ENCODE measurements around the gene SLC22A1. TPM values are rescaled to one million over a fixed set of nuclear protein-coding genes. Genes with fewer than 3 reads are reported as not detected.

Gene SLC22A1
- total RNA-seq, 1 donor from 2014 or later, result 2.2 TPM

GRCh38 chr6:160115421-160115820, 6.2 kb upstream of the SLC22A1 start:
- Mint-ChIP-seq H3K27ac (ENCODE audit: unreplicated experiment) (no peak overlapping the region), H3K36me3 (ENCODE audit: unreplicated experiment) (peaks cover 11% of the 10 kb centered on the region), H3K4me1 (ENCODE audit: low read depth, unreplicated experiment) (no peaks in the 10 kb centered on the region), H3K27me3 (ENCODE audit: unreplicated experiment) (peaks cover 8% of the 10 kb centered on the region), H3K9me3 (ENCODE audit: unreplicated experiment) (peaks cover 2% of the 10 kb centered on the region), H3K4me3 (ENCODE audit: unreplicated experiment) (no peak overlapping the region)
- no peak for TF ChIP-seq CTCF (IDR thresholded peaks at IDR 0.05; ENCODE audit: partially characterized antibody, unreplicated experiment)
- DNase-seq, result no peak

GRCh38 chr6:160116411-160116810, 5.2 kb upstream of the SLC22A1 start:
- Mint-ChIP-seq H3K27me3 (ENCODE audit: unreplicated experiment) (peaks cover 5% of the 10 kb centered on the region), H3K4me3 (ENCODE audit: unreplicated experiment) (no peak overlapping the region), H3K36me3 (ENCODE audit: unreplicated experiment) (peaks cover 11% of the 10 kb centered on the region), H3K9me3 (ENCODE audit: unreplicated experiment) (peaks cover 2% of the 10 kb centered on the region), H3K27ac (ENCODE audit: unreplicated experiment) (no peak overlapping the region), H3K4me1 (ENCODE audit: low read depth, unreplicated experiment) (no peaks in the 10 kb centered on the region)
- no peak for DNase-seq
- no peak for TF ChIP-seq CTCF (IDR thresholded peaks at IDR 0.05; ENCODE audit: partially characterized antibody, unreplicated experiment)

GRCh38 chr6:160117137-160117536, 4.5 kb upstream of the SLC22A1 start:
- TF ChIP-seq CTCF (IDR thresholded peaks at IDR 0.05; ENCODE audit: partially characterized antibody, unreplicated experiment), result no peak
- Mint-ChIP-seq H3K27ac (ENCODE audit: unreplicated experiment) (no peak overlapping the region), H3K4me3 (ENCODE audit: unreplicated experiment) (no peak overlapping the region), H3K36me3 (ENCODE audit: unreplicated experiment) (peaks cover 11% of the 10 kb centered on the region), H3K9me3 (ENCODE audit: unreplicated experiment) (peaks cover 2% of the 10 kb centered on the region), H3K4me1 (ENCODE audit: low read depth, unreplicated experiment) (no peaks in the 10 kb centered on the region), H3K27me3 (ENCODE audit: unreplicated experiment) (peaks cover 5% of the 10 kb centered on the region)
- no peak for DNase-seq

GRCh38 chr6:160118620-160119229, 2.9 kb upstream of the SLC22A1 start:
- Mint-ChIP-seq H3K9me3 (ENCODE audit: unreplicated experiment) (peaks cover 2% of the 10 kb centered on the region), H3K36me3 (ENCODE audit: unreplicated experiment) (peaks cover 11% of the 10 kb centered on the region), H3K4me3 (ENCODE audit: unreplicated experiment) (no peak overlapping the region), H3K4me1 (ENCODE audit: low read depth, unreplicated experiment) (no peaks in the 10 kb centered on the region), H3K27ac (ENCODE audit: unreplicated experiment) (no peak overlapping the region), H3K27me3 (ENCODE audit: unreplicated experiment) (peaks cover 6% of the 10 kb centered on the region)
- DNase-seq, result no peak
- TF ChIP-seq CTCF (IDR thresholded peaks at IDR 0.05; ENCODE audit: partially characterized antibody, unreplicated experiment), result no peak

GRCh38 chr6:160120087-160120486, 1.5 kb upstream of the SLC22A1 start:
- peaks cover 4% of the 10 kb centered on the region for H3K9me3 Mint-ChIP-seq (ENCODE audit: unreplicated experiment)
- TF ChIP-seq CTCF (IDR thresholded peaks at IDR 0.05; ENCODE audit: partially characterized antibody, unreplicated experiment), result no peak
- H3K36me3 Mint-ChIP-seq (ENCODE audit: unreplicated experiment), result peaks cover 14% of the 10 kb centered on the region
- H3K4me1 Mint-ChIP-seq (ENCODE audit: low read depth, unreplicated experiment), result no peaks in the 10 kb centered on the region
- no peak overlapping the region for H3K27ac Mint-ChIP-seq (ENCODE audit: unreplicated experiment)
- no peak overlapping the region for H3K4me3 Mint-ChIP-seq (ENCODE audit: unreplicated experiment)
- no peak for DNase-seq
- H3K27me3 Mint-ChIP-seq (ENCODE audit: unreplicated experiment), result peaks cover 8% of the 10 kb centered on the region
